Stimulated activated naive CD4-positive, alpha-beta T cell treated with Interleukin-2 at 50 U/mL for 16 hours (primary cell): ENCODE measurements around the gene ZFYVE28.
A peak's percentile ranks its signal among the peaks of the same experiment; 100 is the strongest.
"Not testable (repeated sequence)": the region's sequence is repeated elsewhere in the genome, so short reads cannot be mapped to it uniquely, and the experiment has no call there.

Experiments used
- DNase-seq: peaks from one replicate; lab custom pipeline; 2025; lab: John Stamatoyannopoulos, UW

ZFYVE28 gene

GRCh38 chr4:2417765-2418649, at the start of gene ZFYVE28:
Gene ZFYVE28 (minus strand): TSS chr4:2418645. CDS start chr4:2418323, 322 bp downstream.
- DNase-seq = no peak

GRCh38 chr4:2465544-2465943, 47.1 kb upstream of the ZFYVE28 start:
- not testable (repeated sequence) for DNase-seq

- DNase-seq = no peak
Measured at GRCh38 chr4:2465032-2465431, 46.6 kb upstream of the ZFYVE28 start.

- DNase-seq = no peak
Measured at GRCh38 chr4:2462992-2463762, 44.7 kb upstream of the ZFYVE28 start.

GRCh38 chr4:2462218-2462991, 44.0 kb upstream of the ZFYVE28 start:
- peak; percentile 46 for DNase-seq

- DNase-seq = no peak
Measured at GRCh38 chr4:2461246-2461960, 43.0 kb upstream of the ZFYVE28 start.

GRCh38 chr4:2459589-2460349, 41.3 kb upstream of the ZFYVE28 start:
- no peak for DNase-seq

- DNase-seq = no peak
Measured at GRCh38 chr4:2458546-2459491, 40.4 kb upstream of the ZFYVE28 start.

- no peak for DNase-seq
Measured at GRCh38 chr4:2457481-2458295, 39.2 kb upstream of the ZFYVE28 start.

GRCh38 chr4:2451821-2452785, 33.7 kb upstream of the ZFYVE28 start:
- no peak for DNase-seq

- no peak for DNase-seq
Measured at GRCh38 chr4:2451036-2451520, 32.6 kb upstream of the ZFYVE28 start.

- no peak for DNase-seq
Measured at GRCh38 chr4:2450394-2451035, 32.1 kb upstream of the ZFYVE28 start.

- no peak for DNase-seq
Measured at GRCh38 chr4:2449511-2450392, 31.3 kb upstream of the ZFYVE28 start.

- DNase-seq = no peak
Measured at GRCh38 chr4:2449051-2449450, 30.6 kb upstream of the ZFYVE28 start.

GRCh38 chr4:2448589-2448988, 30.1 kb upstream of the ZFYVE28 start:
- no peak for DNase-seq
